Endothelial cell of umbilical vein (primary cell): ENCODE measurements around the gene AXIN2. TPM values are rescaled to one million over a fixed set of nuclear protein-coding genes. Genes with fewer than 3 reads are reported as not detected.
A peak's percentile ranks its signal among the peaks of the same experiment; 100 is the strongest.

Source experiments
- BruUV-seq: library from RNA; stranded (reverse); fragments of 400-500 nt; replicated peaks from 2 replicates; lab custom pipeline; 2021; lab: Mats Ljungman, UMichigan
- CTCF ChIA-PET: fragments of 300-600, 350-600 bp; sonication (Branson Sonifier 250); formaldehyde crosslinking; loops from one replicate; lab custom pipeline; 2021; ENCODE audit warnings: antibody characterized with exemption, inconsistent platforms; lab: Charles Lee
- POLR2A ChIA-PET: fragments of 300-600, 350-600 bp; sonication (Branson Sonifier 250); formaldehyde crosslinking; loops from one replicate; lab custom pipeline; 2021; ENCODE audit warnings: antibody characterized with exemption, inconsistent platforms; lab: Charles Lee
- DNase-seq: peaks from one replicate; pipeline ENCODE4 v3.0.0-alpha.2; 2011; ENCODE audit warnings: low read depth, low spot score
- FAIRE-seq: peaks from 2 replicates; lab custom pipeline; 2011; peaks lifted over from hg19 to GRCh38; lab: Jason Lieb, UNC
- H2AFZ ChIP-seq: 2 replicates; pipeline ENCODE4 v1.6.0; 2012; ENCODE audit warnings: low read depth, low read length, control low read depth, inconsistent platforms
- H3K27ac ChIP-seq: 2 replicates; pipeline ENCODE4 v1.5.1; 2011; ENCODE audit warnings: low read depth, mild to moderate bottlenecking, control low read depth, low read length, moderate library complexity; ENCODE audit not compliant: insufficient read depth
- H3K27me3 ChIP-seq, 2 experiments: 2 replicates each; pipeline versions ENCODE4 v1.6.0 to v1.6.1; 2011; ENCODE audit warnings: low read length in 2 of 2, mixed read lengths in 1 of 2; ENCODE audit not compliant: control insufficient read depth in 2 of 2, insufficient read depth in 2 of 2
- H3K36me3 ChIP-seq, 2 experiments: 2 replicates in 1 of 2; 3 replicates in 1 of 2; pipeline ENCODE4 v1.5.1; 2011; ENCODE audit warnings: low read length in 2 of 2, mild to moderate bottlenecking in 1 of 2, moderate library complexity in 1 of 2; ENCODE audit not compliant: control insufficient read depth in 2 of 2, insufficient read depth in 2 of 2; ENCODE audit errors: extremely low read depth in 1 of 2
- H3K4me1 ChIP-seq: 3 replicates; pipeline ENCODE4 v1.5.1; 2011; ENCODE audit warnings: mild to moderate bottlenecking, low read length; ENCODE audit not compliant: control insufficient read depth, insufficient read depth; ENCODE audit errors: extremely low read depth
- H3K4me2 ChIP-seq: 2 replicates; pipeline ENCODE4 v1.6.1; 2011; ENCODE audit warnings: low read length, control low read depth, mixed read lengths; ENCODE audit not compliant: insufficient read depth
- H3K4me3 ChIP-seq, 3 experiments: fragments of 200-600 bp in 1 of 3; sonication (generic), shearing (Covaris generic) in 1 of 3; replicated peaks in 1 of 3; 2 replicates each; pipeline ENCODE4 v1.5.1; 2011 to 2016; ENCODE audit warnings: control low read depth in 3 of 3, low read length in 3 of 3, mild to moderate bottlenecking in 2 of 3, inconsistent platforms in 1 of 3, low read depth in 1 of 3, moderate library complexity in 1 of 3; ENCODE audit not compliant: insufficient read depth in 1 of 3
- H3K79me2 ChIP-seq: 2 replicates; pipeline ENCODE4 v1.6.0; 2012; ENCODE audit warnings: low read length, inconsistent platforms; ENCODE audit not compliant: control insufficient read depth, insufficient read depth
- H3K9ac ChIP-seq: replicated peaks from 2 replicates; pipeline ENCODE3; 2011; ENCODE audit warnings: low read length, control low read depth; ENCODE audit not compliant: insufficient read depth; ENCODE audit errors: extremely low read depth
- H3K9me1 ChIP-seq: replicated peaks from 3 replicates; pipeline ENCODE4 v1.6.0; 2011; ENCODE audit warnings: mild to moderate bottlenecking, low read length; ENCODE audit not compliant: control insufficient read depth, insufficient read depth; ENCODE audit errors: extremely low read depth
- H3K9me3 ChIP-seq: replicated peaks from 2 replicates; pipeline ENCODE4 v1.5.1; 2012; ENCODE audit warnings: low read length, inconsistent platforms; ENCODE audit not compliant: control insufficient read depth, insufficient read depth
- H4K20me1 ChIP-seq: replicated peaks from 2 replicates; pipeline ENCODE3; 2011; ENCODE audit warnings: mild to moderate bottlenecking, low read length; ENCODE audit not compliant: control insufficient read depth, insufficient read depth; ENCODE audit errors: extremely low read depth
- EZH2 ChIP-seq: IDR thresholded peaks from 2 replicates; pipeline ENCODE4 v1.6.1; 2012; ENCODE audit warnings: borderline replicate concordance, low read depth, mild to moderate bottlenecking, moderate library complexity, low read length, inconsistent platforms; ENCODE audit not compliant: severe bottlenecking
- FOS ChIP-seq: IDR thresholded peaks from 2 replicates; pipeline ENCODE4 v1.6.1; 2011; ENCODE audit warnings: mild to moderate bottlenecking, low read length, moderate library complexity, borderline replicate concordance; ENCODE audit not compliant: insufficient read depth
- GATA2 ChIP-seq: IDR thresholded peaks from 2 replicates; pipeline ENCODE4 v1.7.0; 2011; ENCODE audit warnings: low read depth, mild to moderate bottlenecking, moderate library complexity, mixed read lengths, low read length; ENCODE audit not compliant: insufficient read length, insufficient read depth
- JUN ChIP-seq: IDR thresholded peaks from 2 replicates; pipeline ENCODE4 v1.6.1; 2011; ENCODE audit warnings: borderline replicate concordance, low read depth; ENCODE audit not compliant: insufficient read length, insufficient read depth
- MYC ChIP-seq: IDR thresholded peaks from one replicate; pipeline ENCODE4 v1.6.1; 2011; ENCODE audit warnings: mild to moderate bottlenecking, low read depth, low read length
- POLR2A ChIP-seq: IDR thresholded peaks from 2 replicates; pipeline ENCODE4 v1.6.1; 2012; ENCODE audit warnings: low read depth, mild to moderate bottlenecking, control low read depth, low read length
- POLR2AphosphoS5 ChIP-seq: IDR thresholded peaks from 2 replicates; pipeline ENCODE4 v1.6.1; 2012; ENCODE audit warnings: low read depth, mild to moderate bottlenecking, control low read depth, low read length, moderate library complexity; ENCODE audit not compliant: insufficient read depth
- dilution Hi-C: fragments of 300-500 bp; cut with MboI; formaldehyde crosslinking; loops from one replicate; pipeline ENCODE4 v1.15.0; 2019; ENCODE audit warnings: low sequenced_read_pairs; ENCODE audit not compliant: extremely low pct_ligation_motif_present
- intact Hi-C: fragments of 100-400 bp; cut with micrococcal nuclease; formaldehyde crosslinking; loops from one replicate; pipeline ENCODE4 v1.10.0; 2022
- polyA plus RNA-seq, 4 experiments: library from polyadenylated mRNA; depleted of rRNA in 3 of 4; stranded (reverse) in 3 of 4; unstranded in 1 of 4; fragments of >200 nt; gene quantifications; 2 replicates each; pipeline versions ENCODE4 v1.2.1 to v1.2.3, GENCODE V29; 2011 to 2012; ENCODE audit warnings: missing spikeins in 1 of 4
- total RNA-seq: library from RNA; stranded (reverse); gene quantifications from 2 replicates; pipeline ENCODE4 v1.2.3, GENCODE V29; 2021
- TF ChIP-seq, protein P1 (sequence below), 2 donors: IDR thresholded peaks; 1 replicate in 1 of 2; 2 replicates in 1 of 2; pipeline ENCODE4 v1.5.1; 2011; ENCODE audit warnings: low read length in 2 of 2, mild to moderate bottlenecking in 2 of 2, moderate library complexity in 2 of 2, control low read depth in 1 of 2, inconsistent platforms in 1 of 2, low read depth in 1 of 2; ENCODE audit not compliant: insufficient read depth in 1 of 2; ENCODE audit errors: extremely low read depth in 1 of 2
- TF ChIP-seq, protein P2 (sequence below): IDR thresholded peaks from 2 replicates; pipeline ENCODE4 v1.6.1; 2011; ENCODE audit not compliant: insufficient read depth, insufficient read length

The AXIN2 gene
- total and polyA plus RNA-seq, 2 donors (not counting 3 experiments of a cell fraction or from before 2014, with no cell fraction given) = 1.3 to 3.0 TPM

- POLR2A ChIA-PET = no interaction called here
- Histone ChIP-seq H3K4me2 (no peak overlapping the region), H4K20me1 (no peaks in the 10 kb centered on the region), H3K27ac (no peak overlapping the region), H3K9me3 (no peaks in the 10 kb centered on the region), H3K9ac (no peak overlapping the region), H3K79me2 (no peaks in the 10 kb centered on the region), H3K9me1 (no peaks in the 10 kb centered on the region), H3K36me3 (no peaks in the 10 kb centered on the region), H3K27me3 (no peaks in the 10 kb centered on the region), H2AFZ (no peak overlapping the region), H3K4me3 (no peak overlapping the region), H3K4me1 (peaks cover 4% of the 10 kb centered on the region)
- FAIRE-seq = no peak
- TF ChIP-seq POLR2A = no peak
- no peak for TF ChIP-seq MYC
- no peak for TF ChIP-seq JUN
- CTCF ChIA-PET = interaction anchor here (1.1 to 2.1 kb wide), 3 partner anchors 11 to 14 kb away, joined by 3 to 5 read pairs (median 4); no protein-coding TSS in a partner anchor
- intact Hi-C loops (no loop called here), dilution Hi-C loops (no loop called here)
- no peak for DNase-seq
- BruUV-seq = no TSS peak
Measured at GRCh38 chr17:65544672-65545071, 16.8 kb downstream of the AXIN2 start.

- intact Hi-C loops = no loop called here
- H3K9ac ChIP-seq = no peak overlapping the region
- no peak overlapping the region for H3K4me2 ChIP-seq
- no TSS peak for BruUV-seq
- ChIA-PET POLR2A (no interaction called here), CTCF (interaction anchor here (1.6 kb wide), 1 partner anchor 14 kb away, joined by 3 read pairs; no protein-coding TSS in a partner anchor)
- no peak overlapping the region for H3K27ac ChIP-seq
- no peaks in the 10 kb centered on the region for H4K20me1 ChIP-seq
- H3K9me1 ChIP-seq = no peaks in the 10 kb centered on the region
- no peaks in the 10 kb centered on the region for H3K79me2 ChIP-seq
- H3K4me1 ChIP-seq = peaks cover 4% of the 10 kb centered on the region
- dilution Hi-C loops = no loop called here
- FAIRE-seq = no peak
- H3K4me3 ChIP-seq = no peak overlapping the region
- H3K36me3 ChIP-seq = no peaks in the 10 kb centered on the region
- TF ChIP-seq JUN (no peak), FOS (no peak), EZH2 (no peak), GATA2 (no peak), POLR2AphosphoS5 (no peak), POLR2A (no peak), MYC (no peak)
- TF ChIP-seq, protein P1, sequence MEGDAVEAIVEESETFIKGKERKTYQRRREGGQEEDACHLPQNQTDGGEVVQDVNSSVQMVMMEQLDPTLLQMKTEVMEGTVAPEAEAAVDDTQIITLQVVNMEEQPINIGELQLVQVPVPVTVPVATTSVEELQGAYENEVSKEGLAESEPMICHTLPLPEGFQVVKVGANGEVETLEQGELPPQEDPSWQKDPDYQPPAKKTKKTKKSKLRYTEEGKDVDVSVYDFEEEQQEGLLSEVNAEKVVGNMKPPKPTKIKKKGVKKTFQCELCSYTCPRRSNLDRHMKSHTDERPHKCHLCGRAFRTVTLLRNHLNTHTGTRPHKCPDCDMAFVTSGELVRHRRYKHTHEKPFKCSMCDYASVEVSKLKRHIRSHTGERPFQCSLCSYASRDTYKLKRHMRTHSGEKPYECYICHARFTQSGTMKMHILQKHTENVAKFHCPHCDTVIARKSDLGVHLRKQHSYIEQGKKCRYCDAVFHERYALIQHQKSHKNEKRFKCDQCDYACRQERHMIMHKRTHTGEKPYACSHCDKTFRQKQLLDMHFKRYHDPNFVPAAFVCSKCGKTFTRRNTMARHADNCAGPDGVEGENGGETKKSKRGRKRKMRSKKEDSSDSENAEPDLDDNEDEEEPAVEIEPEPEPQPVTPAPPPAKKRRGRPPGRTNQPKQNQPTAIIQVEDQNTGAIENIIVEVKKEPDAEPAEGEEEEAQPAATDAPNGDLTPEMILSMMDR (IDR thresholded peaks at IDR 0.05; ENCODE audit: extremely low read depth in 1 of 2, insufficient read depth in 1 of 2, low read depth in 1 of 2, low read length in 2 of 2) = no peak
- TF ChIP-seq, protein P2, sequence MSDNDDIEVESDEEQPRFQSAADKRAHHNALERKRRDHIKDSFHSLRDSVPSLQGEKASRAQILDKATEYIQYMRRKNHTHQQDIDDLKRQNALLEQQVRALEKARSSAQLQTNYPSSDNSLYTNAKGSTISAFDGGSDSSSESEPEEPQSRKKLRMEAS = no peak
- peak; percentile 7 for DNase-seq
- H3K9me3 ChIP-seq = no peaks in the 10 kb centered on the region
- no peaks in the 10 kb centered on the region for H3K27me3 ChIP-seq
- H2AFZ ChIP-seq = no peak overlapping the region
Measured at GRCh38 chr17:65542610-65543009, 18.8 kb downstream of the AXIN2 start.
